Natural killer cell (primary cell): Measurements from ENCODE around the gene SBNO2. TPM values are rescaled to one million over a fixed set of nuclear protein-coding genes. Genes with fewer than 3 reads are reported as not detected.
A peak's percentile ranks its signal among the peaks of the same experiment; 100 is the strongest.

Experiments used
- ATAC-seq, 3 donors: fragments of 150-1000 bp in 2 of 3; fragments of 200-7000 bp in 1 of 3; cut with Tn5 transposase; 1 replicate in 1 of 3; 2 replicates in 2 of 3; pipeline ENCODE4 v1.10.0; 2021; ENCODE audit warnings: mild to moderate bottlenecking in 2 of 3, moderate library complexity in 2 of 3
- DNase-seq, 2 donors: peaks; one replicate each; pipeline versions ENCODE4 v3.0.0 to v3.0.0-alpha.2; 2013 to 2021; ENCODE audit warnings: mixed read lengths in 1 of 2
- H3K27ac ChIP-seq: one replicate; pipeline ENCODE4 v1.5.1; 2013; ENCODE audit warnings: mild to moderate bottlenecking, low read length
- H3K27me3 ChIP-seq: one replicate; pipeline ENCODE4 v1.6.1; 2013; ENCODE audit warnings: low read length; ENCODE audit not compliant: control insufficient read depth, insufficient read depth
- H3K36me3 ChIP-seq: one replicate; pipeline ENCODE4 v1.6.1; 2013; ENCODE audit warnings: low read length; ENCODE audit not compliant: control insufficient read depth, insufficient read depth
- H3K4me1 ChIP-seq: one replicate; pipeline ENCODE4 v1.6.1; 2013; ENCODE audit warnings: low read length; ENCODE audit not compliant: control insufficient read depth, insufficient read depth
- H3K4me3 ChIP-seq: one replicate; pipeline ENCODE4 v1.5.1; 2013; ENCODE audit warnings: low read length
- H3K9me3 ChIP-seq: one replicate; pipeline ENCODE4 v1.6.1; 2013; ENCODE audit warnings: low read length; ENCODE audit not compliant: control insufficient read depth, insufficient read depth
- H3K27ac Mint-ChIP-seq, 2 donors: one replicate each; pipeline ENCODE4 v1.8.0; 2022; ENCODE audit warnings: mild to moderate bottlenecking in 2 of 2, mixed read lengths in 2 of 2, moderate library complexity in 1 of 2
- H3K27me3 Mint-ChIP-seq, 2 donors: one replicate each; pipeline ENCODE4 v1.8.0; 2022; ENCODE audit warnings: low read depth in 2 of 2, mixed read lengths in 2 of 2
- H3K36me3 Mint-ChIP-seq: one replicate; pipeline ENCODE4 v1.8.0; 2022; ENCODE audit warnings: mixed read lengths
- H3K4me1 Mint-ChIP-seq, 2 donors: one replicate each; pipeline ENCODE4 v1.8.0; 2022; ENCODE audit warnings: mixed read lengths in 2 of 2
- H3K4me3 Mint-ChIP-seq: one replicate; pipeline ENCODE4 v1.8.0; 2022; ENCODE audit warnings: mild to moderate bottlenecking, moderate library complexity, mixed read lengths
- H3K9me3 Mint-ChIP-seq, 2 donors: one replicate each; pipeline ENCODE4 v1.8.0; 2022; ENCODE audit warnings: mixed read lengths in 2 of 2
- CTCF ChIP-seq: fragments of 200-600 bp; IDR thresholded peaks from one replicate; pipeline ENCODE4 v1.8.0; 2022; ENCODE audit warnings: antibody characterized with exemption
- WGBS: methylation state at CpG from one replicate; pipeline ENCODE4 v1.1.7; 2013; ENCODE audit warnings: missing lambda C conversion rate; ENCODE audit not compliant: insufficient coverage; 5-methylcytosine and 5-hydroxymethylcytosine counted together
- intact Hi-C: fragments of 100-400 bp; cut with micrococcal nuclease; formaldehyde crosslinking; loops from one replicate; pipeline ENCODE4 v1.14.2; 2022
- total RNA-seq, 4 donors: library from RNA; stranded (reverse); fragments of 120-200 nt in 1 of 4; gene quantifications; one replicate each; pipeline versions ENCODE4 v1.2.3 to v1.2.4, GENCODE V29; 2013 to 2022

The SBNO2 gene
- total RNA-seq, 3 donors from 2014 or later (not counting 1 experiment from before 2014, with no cell fraction given) = 92.0 to 106 (median 94.3) TPM

- Mint-ChIP-seq H3K27me3 (no peaks in the 10 kb centered on the region), H3K9me3 (no peaks in the 10 kb centered on the region), H3K27ac (peak overlapping the region; percentile 88 to 93), H3K36me3 (no peaks in the 10 kb centered on the region), H3K4me3 (peak overlapping the region; percentile 91), H3K4me1 (peaks cover 33 to 55% of the 10 kb centered on the region in 2 donors)
- H3K36me3 ChIP-seq = peaks cover 49% of the 10 kb centered on the region
- TF ChIP-seq CTCF = no peak
- H3K4me1 ChIP-seq = peaks cover 83% of the 10 kb centered on the region
- peak overlapping the region; percentile 97 for H3K4me3 ChIP-seq
- WGBS = 10% methylated on average over 25 of the region's 25 CpGs
- ATAC-seq (peak; percentile 7 to 51 (median 25)), DNase-seq (peak; percentile 53 to 87)
- H3K9me3 ChIP-seq = no peaks in the 10 kb centered on the region
- intact Hi-C loops = loop anchor here (5.0 kb wide), 2 partner anchors 33 to 37 kb away; partner anchors contain the start of gene GPX4
- H3K27me3 ChIP-seq = no peaks in the 10 kb centered on the region
- H3K27ac ChIP-seq = peak overlapping the region; percentile 94
Observed at GRCh38 chr19:1069009-1069779, 104.9 kb downstream of the SBNO2 start.

GRCh38 chr19:1068009-1069001 lies 105.8 kb downstream of the SBNO2 start:
- Mint-ChIP-seq H3K9me3 (no peaks in the 10 kb centered on the region), H3K4me1 (peaks cover 32 to 59% of the 10 kb centered on the region in 2 donors), H3K4me3 (peak overlapping the region; percentile 91), H3K27ac (peak overlapping the region; percentile 88 to 93), H3K36me3 (no peaks in the 10 kb centered on the region), H3K27me3 (no peaks in the 10 kb centered on the region)
- peaks cover 40% of the 10 kb centered on the region for H3K36me3 ChIP-seq
- TF ChIP-seq CTCF = no peak
- H3K27ac ChIP-seq = peak overlapping the region; percentile 94
- ATAC-seq (peak; percentile 11 to 18 (median 15)), DNase-seq (peak; percentile 63 to 81)
- peaks cover 80% of the 10 kb centered on the region for H3K4me1 ChIP-seq
- H3K9me3 ChIP-seq = no peaks in the 10 kb centered on the region
- H3K4me3 ChIP-seq = peak overlapping the region; percentile 97
- WGBS = 7% methylated on average over 42 of the region's 45 CpGs
- intact Hi-C loops = loop anchor here (5.0 kb wide), 2 partner anchors 34 to 36 kb away; partner anchors contain the start of gene GPX4
- H3K27me3 ChIP-seq = no peaks in the 10 kb centered on the region

- Histone ChIP-seq H3K4me3 (peak overlapping the region; percentile 97), H3K36me3 (peaks cover 32% of the 10 kb centered on the region), H3K4me1 (peaks cover 76% of the 10 kb centered on the region), H3K27me3 (no peaks in the 10 kb centered on the region), H3K27ac (peak overlapping the region; percentile 94), H3K9me3 (no peaks in the 10 kb centered on the region)
- peaks cover 27 to 55% of the 10 kb centered on the region in 2 donors for H3K4me1 Mint-ChIP-seq
- no peaks in the 10 kb centered on the region for H3K36me3 Mint-ChIP-seq
- no peak for TF ChIP-seq CTCF
- intact Hi-C loops = loop anchor here (1.0 to 5.0 kb wide), 3 partner anchors 10 to 35 kb away; partner anchors contain the start of gene GPX4
- no peaks in the 10 kb centered on the region for H3K27me3 Mint-ChIP-seq
- DNase-seq (peak; percentile 80 to 90), ATAC-seq (peak; percentile 56 to 77 (median 70))
- peak overlapping the region; percentile 88 for H3K4me3 Mint-ChIP-seq
- no peaks in the 10 kb centered on the region for H3K9me3 Mint-ChIP-seq
- H3K27ac Mint-ChIP-seq = peak overlapping the region; percentile 88 to 93
- WGBS = under 1% methylated on average over 38 of the region's 38 CpGs
Observed at GRCh38 chr19:1067341-1067957, 106.6 kb downstream of the SBNO2 start.
